SK-N-SH treated with all-trans-retinoic acid at 6 μM for 48 hours (cell line): ENCODE results near the gene SIN3B.

Experiments
- ATAC-seq: fragments of 200-7000 bp; cut with Tn5 transposase; 3 replicates; pipeline ENCODE4 v1.9.1; 2020; ENCODE audit warnings: mild to moderate bottlenecking, moderate library complexity
- ARNTL ChIP-seq: fragments of 450-650 bp; formaldehyde crosslinking; IDR thresholded peaks from 2 replicates; pipeline ENCODE4 v1.5.0; 2020; ENCODE audit warnings: low read depth, mild to moderate bottlenecking, moderate library complexity, borderline replicate concordance
- BACH2 ChIP-seq: fragments of 250-450 bp; sonication (Bioruptor Pico); IDR thresholded peaks from 2 replicates; pipeline ENCODE4 v1.9.0; 2021; ENCODE audit warnings: mild to moderate bottlenecking, borderline replicate concordance
- CSDC2 ChIP-seq: fragments of 250-450 bp; sonication (Bioruptor Pico); IDR thresholded peaks from 2 replicates; pipeline ENCODE4 v1.5.0; 2020; ENCODE audit warnings: mild to moderate bottlenecking, moderate library complexity
- ESRRG ChIP-seq: fragments of 250-450 bp; sonication (Bioruptor Pico); IDR thresholded peaks from 2 replicates; pipeline ENCODE4 v1.6.1; 2021; ENCODE audit warnings: mild to moderate bottlenecking
- GLIS3 ChIP-seq: fragments of 250-450 bp; sonication (Bioruptor Pico); IDR thresholded peaks from 2 replicates; pipeline ENCODE4 v1.5.0; 2020; ENCODE audit warnings: mild to moderate bottlenecking, moderate library complexity
- ISL1 ChIP-seq: fragments of 250-450 bp; sonication (Bioruptor Pico); IDR thresholded peaks from 2 replicates; pipeline ENCODE4 v2.1.2; 2022; ENCODE audit warnings: mild to moderate bottlenecking, moderate library complexity
- OSR1 ChIP-seq: fragments of 250-450 bp; sonication (Bioruptor Pico); IDR thresholded peaks from 2 replicates; pipeline ENCODE4 v1.8.0; 2022; ENCODE audit warnings: moderate library complexity, mild to moderate bottlenecking, inconsistent platforms
- PPARA ChIP-seq: fragments of 250-450 bp; sonication (Bioruptor Pico); IDR thresholded peaks from 2 replicates; pipeline ENCODE4 v1.5.0; 2020; ENCODE audit warnings: mild to moderate bottlenecking, borderline replicate concordance
- RARB ChIP-seq: fragments of 250-450 bp; sonication (Bioruptor Pico); IDR thresholded peaks from 2 replicates; pipeline ENCODE4 v1.8.0; 2021; ENCODE audit warnings: mild to moderate bottlenecking, moderate library complexity
- SNAI2 ChIP-seq: fragments of 250-450 bp; sonication (Bioruptor Pico); IDR thresholded peaks from 2 replicates; pipeline ENCODE4 v1.5.0; 2020; ENCODE audit warnings: mild to moderate bottlenecking, moderate library complexity
- TCF4 ChIP-seq: fragments of 250-450 bp; sonication (Bioruptor Pico); IDR thresholded peaks from 2 replicates; pipeline ENCODE4 v1.8.0; 2021; ENCODE audit warnings: mild to moderate bottlenecking, moderate library complexity, borderline replicate concordance
- TOX ChIP-seq: fragments of 250-450 bp; sonication (Bioruptor Pico); IDR thresholded peaks from 2 replicates; pipeline ENCODE4 v1.8.0; 2021; ENCODE audit warnings: mild to moderate bottlenecking, moderate library complexity, borderline replicate concordance
- TSHZ2 ChIP-seq: fragments of 250-450 bp; sonication (Bioruptor Pico); IDR thresholded peaks from 2 replicates; pipeline ENCODE4 v1.5.0; 2020; ENCODE audit warnings: mild to moderate bottlenecking, moderate library complexity
- ZC3H10 ChIP-seq: fragments of 250-450 bp; sonication (Bioruptor Pico); IDR thresholded peaks from 2 replicates; pipeline ENCODE4 v1.5.1; 2021; ENCODE audit warnings: mild to moderate bottlenecking, moderate library complexity
- ZNF565 ChIP-seq: fragments of 450-650 bp; formaldehyde crosslinking; conservative IDR thresholded peaks from 2 replicates; pipeline ENCODE4 v1.5.0; 2020; ENCODE audit warnings: low read depth, mild to moderate bottlenecking, moderate library complexity
- ZNF70 ChIP-seq: fragments of 450-650 bp; formaldehyde crosslinking; IDR thresholded peaks from 2 replicates; pipeline ENCODE4 v1.5.0; 2020; ENCODE audit warnings: mild to moderate bottlenecking, moderate library complexity
- ZNF8 ChIP-seq: fragments of 450-650 bp; formaldehyde crosslinking; IDR thresholded peaks from 2 replicates; pipeline ENCODE4 v1.5.0; 2020; ENCODE audit warnings: mild to moderate bottlenecking, moderate library complexity
- TF ChIP-seq, protein P1 (sequence below): fragments of 250-450 bp; sonication (Bioruptor Pico); IDR thresholded peaks from 2 replicates; pipeline ENCODE4 v1.8.0; 2020; ENCODE audit warnings: mild to moderate bottlenecking, moderate library complexity, borderline replicate concordance
- TF ChIP-seq, protein P2 (sequence below): fragments of 250-450 bp; sonication (Bioruptor Pico); IDR thresholded peaks from 2 replicates; pipeline ENCODE4 v1.5.1; 2020; ENCODE audit warnings: low read depth, mild to moderate bottlenecking, moderate library complexity
- TF ChIP-seq, protein P3 (sequence below): fragments of 250-450 bp; sonication (Bioruptor Pico); IDR thresholded peaks from 2 replicates; pipeline ENCODE4 v1.5.1; 2021; ENCODE audit warnings: mild to moderate bottlenecking, moderate library complexity
- TF ChIP-seq, protein P4 (sequence below): fragments of 250-450 bp; sonication (Bioruptor Pico); IDR thresholded peaks from 2 replicates; pipeline ENCODE4 v1.8.0; 2021; ENCODE audit warnings: low read depth, mild to moderate bottlenecking, moderate library complexity, borderline replicate concordance

The SIN3B gene

GRCh38 chr19:16880884-16881554 is 51.8 kb downstream of the SIN3B start:
- ATAC-seq = no peak
- TF ChIP-seq SNAI2 (CRISPR knock-in tag) = no peak
- no peak for TF ChIP-seq GLIS3
- no peak for TF ChIP-seq RARB (CRISPR knock-in tag)
- TF ChIP-seq ZC3H10 (CRISPR knock-in tag) = no peak
- no peak for TF ChIP-seq ZNF565 (CRISPR knock-in tag)

DNA sequence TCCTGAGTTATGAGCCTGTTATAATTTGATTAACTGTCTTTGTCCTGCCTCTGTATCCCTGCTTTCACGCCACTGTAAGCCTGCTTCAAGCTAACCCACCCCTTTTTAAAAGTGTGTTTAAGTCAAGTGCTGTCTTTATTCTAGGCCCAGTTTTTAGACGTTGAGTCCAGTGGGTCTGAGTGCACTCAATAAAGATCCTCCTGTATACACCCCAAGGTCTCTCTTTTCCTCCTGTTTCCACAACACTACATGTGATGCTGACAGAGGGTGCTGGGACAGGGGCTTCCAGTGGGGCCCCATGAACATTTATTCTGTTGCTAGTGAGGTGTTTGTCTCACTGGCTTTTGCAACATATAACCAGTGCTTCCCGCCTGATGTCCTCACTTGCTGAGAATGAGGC is 52.9 kb downstream of the SIN3B start:
- TF ChIP-seq GLIS3 (no peak), ZC3H10 (CRISPR knock-in tag) (no peak), ARNTL (no peak), OSR1 (CRISPR knock-in tag) (no peak), ZNF70 (CRISPR knock-in tag) (no peak), TCF4 (CRISPR knock-in tag) (no peak), TSHZ2 (CRISPR knock-in tag) (no peak), PPARA (CRISPR knock-in tag) (no peak), CSDC2 (CRISPR knock-in tag) (no peak), ISL1 (CRISPR knock-in tag) (no peak), ZNF8 (CRISPR knock-in tag) (no peak), BACH2 (CRISPR knock-in tag) (no peak), RARB (CRISPR knock-in tag) (no peak), TOX (no peak), ESRRG (CRISPR knock-in tag) (no peak)
- TF ChIP-seq, protein P1, sequence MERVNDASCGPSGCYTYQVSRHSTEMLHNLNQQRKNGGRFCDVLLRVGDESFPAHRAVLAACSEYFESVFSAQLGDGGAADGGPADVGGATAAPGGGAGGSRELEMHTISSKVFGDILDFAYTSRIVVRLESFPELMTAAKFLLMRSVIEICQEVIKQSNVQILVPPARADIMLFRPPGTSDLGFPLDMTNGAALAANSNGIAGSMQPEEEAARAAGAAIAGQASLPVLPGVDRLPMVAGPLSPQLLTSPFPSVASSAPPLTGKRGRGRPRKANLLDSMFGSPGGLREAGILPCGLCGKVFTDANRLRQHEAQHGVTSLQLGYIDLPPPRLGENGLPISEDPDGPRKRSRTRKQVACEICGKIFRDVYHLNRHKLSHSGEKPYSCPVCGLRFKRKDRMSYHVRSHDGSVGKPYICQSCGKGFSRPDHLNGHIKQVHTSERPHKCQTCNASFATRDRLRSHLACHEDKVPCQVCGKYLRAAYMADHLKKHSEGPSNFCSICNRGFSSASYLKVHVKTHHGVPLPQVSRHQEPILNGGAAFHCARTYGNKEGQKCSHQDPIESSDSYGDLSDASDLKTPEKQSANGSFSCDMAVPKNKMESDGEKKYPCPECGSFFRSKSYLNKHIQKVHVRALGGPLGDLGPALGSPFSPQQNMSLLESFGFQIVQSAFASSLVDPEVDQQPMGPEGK (CRISPR knock-in tag) = no peak
- TF ChIP-seq, protein P2, sequence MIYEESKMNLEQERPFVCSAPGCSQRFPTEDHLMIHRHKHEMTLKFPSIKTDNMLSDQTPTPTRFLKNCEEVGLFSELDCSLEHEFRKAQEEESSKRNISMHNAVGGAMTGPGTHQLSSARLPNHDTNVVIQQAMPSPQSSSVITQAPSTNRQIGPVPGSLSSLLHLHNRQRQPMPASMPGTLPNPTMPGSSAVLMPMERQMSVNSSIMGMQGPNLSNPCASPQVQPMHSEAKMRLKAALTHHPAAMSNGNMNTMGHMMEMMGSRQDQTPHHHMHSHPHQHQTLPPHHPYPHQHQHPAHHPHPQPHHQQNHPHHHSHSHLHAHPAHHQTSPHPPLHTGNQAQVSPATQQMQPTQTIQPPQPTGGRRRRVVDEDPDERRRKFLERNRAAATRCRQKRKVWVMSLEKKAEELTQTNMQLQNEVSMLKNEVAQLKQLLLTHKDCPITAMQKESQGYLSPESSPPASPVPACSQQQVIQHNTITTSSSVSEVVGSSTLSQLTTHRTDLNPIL = no peak
- TF ChIP-seq, all 23 proteins: peak for 0

DNA sequence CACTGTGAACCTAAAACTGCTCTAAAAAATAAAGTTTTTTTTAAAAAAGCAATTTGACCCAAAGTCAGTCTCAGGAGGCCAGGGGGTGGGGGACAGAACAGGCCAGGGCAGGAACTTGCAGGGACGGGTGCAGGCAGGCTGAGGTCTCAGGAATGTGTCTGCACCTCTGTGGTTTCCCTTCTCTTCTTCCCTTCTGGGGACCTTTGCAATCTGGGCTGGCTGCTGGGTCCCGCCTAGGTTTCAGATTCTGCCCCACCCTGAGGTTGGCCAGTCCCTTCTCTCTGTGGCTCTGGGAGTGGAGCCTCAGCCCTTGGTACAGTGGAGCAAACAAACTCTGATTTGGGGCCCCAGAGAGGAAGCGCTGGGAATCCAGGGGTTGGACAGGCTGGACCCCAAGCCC is 54.3 kb downstream of the SIN3B start:
- ATAC-seq = no peak
- no peak for TF ChIP-seq TOX
- TF ChIP-seq, all 23 proteins: peak for 0

More for the DNA sequence above, 52.9 kb downstream of the SIN3B start:
- ATAC-seq = no peak

DNA sequence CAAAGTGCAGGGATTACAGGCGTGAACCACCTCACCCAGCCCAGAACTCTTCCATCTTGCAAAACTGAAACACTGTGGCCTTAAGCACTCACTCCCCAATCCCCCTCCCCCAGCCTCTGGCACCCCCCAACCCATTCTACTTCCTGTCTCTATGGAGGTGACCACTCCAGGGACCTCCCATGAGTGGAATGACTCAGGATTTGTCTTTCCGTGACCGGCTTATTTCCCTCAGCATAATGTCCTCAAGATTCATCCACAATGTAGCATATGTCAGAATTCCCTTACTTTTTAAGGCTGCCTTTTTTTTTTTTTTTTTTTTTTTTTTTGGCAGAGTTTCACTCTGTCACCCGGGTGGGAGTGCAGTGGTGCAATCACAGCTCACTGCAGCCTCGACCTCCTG is 56.0 kb downstream of the SIN3B start:
- no peak for ATAC-seq
- TF ChIP-seq GLIS3 = no peak
- TF ChIP-seq, protein P3, sequence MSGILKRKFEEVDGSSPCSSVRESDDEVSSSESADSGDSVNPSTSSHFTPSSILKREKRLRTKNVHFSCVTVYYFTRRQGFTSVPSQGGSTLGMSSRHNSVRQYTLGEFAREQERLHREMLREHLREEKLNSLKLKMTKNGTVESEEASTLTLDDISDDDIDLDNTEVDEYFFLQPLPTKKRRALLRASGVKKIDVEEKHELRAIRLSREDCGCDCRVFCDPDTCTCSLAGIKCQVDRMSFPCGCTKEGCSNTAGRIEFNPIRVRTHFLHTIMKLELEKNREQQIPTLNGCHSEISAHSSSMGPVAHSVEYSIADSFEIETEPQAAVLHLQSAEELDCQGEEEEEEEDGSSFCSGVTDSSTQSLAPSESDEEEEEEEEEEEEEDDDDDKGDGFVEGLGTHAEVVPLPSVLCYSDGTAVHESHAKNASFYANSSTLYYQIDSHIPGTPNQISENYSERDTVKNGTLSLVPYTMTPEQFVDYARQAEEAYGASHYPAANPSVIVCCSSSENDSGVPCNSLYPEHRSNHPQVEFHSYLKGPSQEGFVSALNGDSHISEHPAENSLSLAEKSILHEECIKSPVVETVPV (CRISPR knock-in tag) = no peak
- TF ChIP-seq, protein P4, sequence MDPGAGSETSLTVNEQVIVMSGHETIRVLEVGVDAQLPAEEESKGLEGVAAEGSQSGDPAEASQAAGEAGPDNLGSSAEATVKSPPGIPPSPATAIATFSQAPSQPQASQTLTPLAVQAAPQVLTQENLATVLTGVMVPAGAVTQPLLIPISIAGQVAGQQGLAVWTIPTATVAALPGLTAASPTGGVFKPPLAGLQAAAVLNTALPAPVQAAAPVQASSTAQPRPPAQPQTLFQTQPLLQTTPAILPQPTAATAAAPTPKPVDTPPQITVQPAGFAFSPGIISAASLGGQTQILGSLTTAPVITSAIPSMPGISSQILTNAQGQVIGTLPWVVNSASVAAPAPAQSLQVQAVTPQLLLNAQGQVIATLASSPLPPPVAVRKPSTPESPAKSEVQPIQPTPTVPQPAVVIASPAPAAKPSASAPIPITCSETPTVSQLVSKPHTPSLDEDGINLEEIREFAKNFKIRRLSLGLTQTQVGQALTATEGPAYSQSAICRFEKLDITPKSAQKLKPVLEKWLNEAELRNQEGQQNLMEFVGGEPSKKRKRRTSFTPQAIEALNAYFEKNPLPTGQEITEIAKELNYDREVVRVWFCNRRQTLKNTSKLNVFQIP = no peak
- no peak for TF ChIP-seq ARNTL
- TF ChIP-seq ZC3H10 (CRISPR knock-in tag) = no peak
- no peak for TF ChIP-seq ISL1 (CRISPR knock-in tag)
- no peak for TF ChIP-seq BACH2 (CRISPR knock-in tag)
- TF ChIP-seq ESRRG (CRISPR knock-in tag) = no peak
- TF ChIP-seq ZNF8 (CRISPR knock-in tag) = no peak
- TF ChIP-seq PPARA (CRISPR knock-in tag) = no peak
- TF ChIP-seq CSDC2 (CRISPR knock-in tag) = no peak
- TF ChIP-seq ZNF70 (CRISPR knock-in tag) = no peak
- no peak for TF ChIP-seq TSHZ2 (CRISPR knock-in tag)
